Measurements from ENCODE around the gene CMSS1.

The CMSS1 gene

GRCh38 chr3:100002599-100003350 is 185.1 kb downstream of the CMSS1 start:
- no peak overlapping the region for H3K27ac Mint-ChIP-seq

GRCh38 chr3:100003609-100004503 is 186.2 kb downstream of the CMSS1 start:
- H3K9me3 Mint-ChIP-seq: no peaks in the 10 kb centered on the region
- H3K36me3 Mint-ChIP-seq: peaks cover 7% of the 10 kb centered on the region
- no peak overlapping the region for H3K4me3 Mint-ChIP-seq
- H3K27ac Mint-ChIP-seq: no peak overlapping the region
- no peaks in the 10 kb centered on the region for H3K27me3 Mint-ChIP-seq
- H3K4me1 Mint-ChIP-seq: peaks cover 8% of the 10 kb centered on the region

More at GRCh38 chr3:100002599-100003350, 185.1 kb downstream of the CMSS1 start:
- H3K9me3 Mint-ChIP-seq: no peaks in the 10 kb centered on the region
- no peak overlapping the region for H3K4me3 Mint-ChIP-seq
- peaks cover 10% of the 10 kb centered on the region for H3K4me1 Mint-ChIP-seq
- peaks cover 12% of the 10 kb centered on the region for H3K36me3 Mint-ChIP-seq
- no peaks in the 10 kb centered on the region for H3K27me3 Mint-ChIP-seq

GRCh38 chr3:100004931-100005330 is 187.3 kb downstream of the CMSS1 start:
- Mint-ChIP-seq H3K9me3 (no peaks in the 10 kb centered on the region), H3K27me3 (no peaks in the 10 kb centered on the region), H3K36me3 (peaks cover 5% of the 10 kb centered on the region), H3K4me3 (no peak overlapping the region), H3K27ac (no peak overlapping the region), H3K4me1 (peaks cover 11% of the 10 kb centered on the region)

DNA sequence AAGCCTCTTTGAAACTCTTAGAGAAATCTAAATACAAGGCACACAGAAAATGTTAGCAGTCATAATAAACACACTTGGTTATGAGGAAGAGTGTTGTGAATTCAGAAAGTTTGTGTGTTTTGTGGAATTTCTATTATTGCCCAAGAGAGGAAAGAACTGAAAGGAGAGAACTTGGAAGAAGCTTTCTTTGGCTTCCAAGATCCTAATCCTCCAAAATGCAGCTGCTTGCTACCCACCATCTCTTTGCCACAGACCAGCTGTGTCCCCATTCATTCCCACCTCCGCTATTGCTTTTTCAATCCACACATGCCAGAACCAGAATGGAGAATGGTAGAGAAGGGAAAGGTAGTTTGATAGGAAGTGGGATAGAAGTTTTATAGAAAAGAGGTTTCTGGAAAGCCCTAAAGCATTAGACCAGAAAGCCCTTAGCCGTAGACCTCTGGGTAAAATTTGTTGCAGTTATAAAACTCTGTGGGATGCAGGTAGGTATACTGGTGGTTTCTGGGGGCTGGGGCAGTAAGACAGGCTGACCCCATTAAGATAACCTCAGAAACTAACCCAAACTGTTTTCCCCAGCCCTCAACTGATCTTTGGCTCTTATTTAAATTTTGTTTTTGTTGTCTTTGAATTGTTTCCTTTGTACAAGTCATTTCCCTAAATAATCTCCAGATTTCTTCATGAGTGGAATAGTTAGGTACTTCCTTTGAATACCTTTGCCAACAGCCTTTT is 188.2 kb downstream of the CMSS1 start:
- Mint-ChIP-seq H3K27me3 (no peaks in the 10 kb centered on the region), H3K9me3 (no peaks in the 10 kb centered on the region), H3K4me3 (no peak overlapping the region), H3K4me1 (peaks cover 11% of the 10 kb centered on the region), H3K36me3 (peaks cover 4% of the 10 kb centered on the region), H3K27ac (no peak overlapping the region)

GRCh38 chr3:100006570-100007271 is 189.1 kb downstream of the CMSS1 start:
- Mint-ChIP-seq H3K4me1 (peaks cover 11% of the 10 kb centered on the region), H3K27ac (no peak overlapping the region), H3K27me3 (no peaks in the 10 kb centered on the region), H3K9me3 (no peaks in the 10 kb centered on the region), H3K4me3 (no peak overlapping the region), H3K36me3 (peaks cover 11% of the 10 kb centered on the region)

- Mint-ChIP-seq H3K27me3 (no peaks in the 10 kb centered on the region), H3K36me3 (peaks cover 8% of the 10 kb centered on the region), H3K4me1 (peaks cover 5% of the 10 kb centered on the region), H3K4me3 (no peak overlapping the region), H3K27ac (peak overlapping the region; percentile 31), H3K9me3 (no peaks in the 10 kb centered on the region)
Measured at GRCh38 chr3:100007313-100007712, 189.7 kb downstream of the CMSS1 start.

DNA sequence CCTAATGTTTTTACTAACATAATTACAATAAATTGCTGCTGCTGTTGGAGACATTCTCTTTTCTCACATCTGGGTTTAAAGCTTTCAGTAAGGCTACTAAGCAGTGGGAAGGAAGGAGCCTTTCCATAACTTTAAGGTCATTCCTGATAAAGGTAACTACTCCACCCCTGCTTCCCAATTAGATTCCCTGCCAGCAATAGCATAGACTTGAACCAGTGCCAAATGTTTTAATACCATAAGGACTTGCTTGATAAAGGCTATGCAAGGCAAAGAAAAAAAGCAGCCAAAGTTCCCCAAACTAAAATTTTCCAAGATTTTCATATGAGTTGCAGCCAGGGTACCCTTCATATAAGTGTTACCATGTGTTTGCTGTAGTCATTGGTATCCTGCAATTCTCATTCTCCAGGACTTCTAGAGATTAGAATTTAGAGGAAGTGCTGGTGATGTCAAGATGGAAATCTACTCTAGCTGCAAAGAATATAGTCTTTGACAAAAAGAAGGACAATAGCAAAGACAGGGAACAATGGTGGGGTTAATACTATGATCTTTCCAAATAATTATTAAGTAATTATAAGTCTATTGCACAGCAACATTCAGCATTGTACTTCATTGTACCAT is 190.5 kb downstream of the CMSS1 start:
- Mint-ChIP-seq H3K4me3 (no peak overlapping the region), H3K4me1 (peaks cover 5% of the 10 kb centered on the region), H3K27ac (no peak overlapping the region), H3K9me3 (no peaks in the 10 kb centered on the region), H3K36me3 (peaks cover 8% of the 10 kb centered on the region), H3K27me3 (no peaks in the 10 kb centered on the region)

DNA sequence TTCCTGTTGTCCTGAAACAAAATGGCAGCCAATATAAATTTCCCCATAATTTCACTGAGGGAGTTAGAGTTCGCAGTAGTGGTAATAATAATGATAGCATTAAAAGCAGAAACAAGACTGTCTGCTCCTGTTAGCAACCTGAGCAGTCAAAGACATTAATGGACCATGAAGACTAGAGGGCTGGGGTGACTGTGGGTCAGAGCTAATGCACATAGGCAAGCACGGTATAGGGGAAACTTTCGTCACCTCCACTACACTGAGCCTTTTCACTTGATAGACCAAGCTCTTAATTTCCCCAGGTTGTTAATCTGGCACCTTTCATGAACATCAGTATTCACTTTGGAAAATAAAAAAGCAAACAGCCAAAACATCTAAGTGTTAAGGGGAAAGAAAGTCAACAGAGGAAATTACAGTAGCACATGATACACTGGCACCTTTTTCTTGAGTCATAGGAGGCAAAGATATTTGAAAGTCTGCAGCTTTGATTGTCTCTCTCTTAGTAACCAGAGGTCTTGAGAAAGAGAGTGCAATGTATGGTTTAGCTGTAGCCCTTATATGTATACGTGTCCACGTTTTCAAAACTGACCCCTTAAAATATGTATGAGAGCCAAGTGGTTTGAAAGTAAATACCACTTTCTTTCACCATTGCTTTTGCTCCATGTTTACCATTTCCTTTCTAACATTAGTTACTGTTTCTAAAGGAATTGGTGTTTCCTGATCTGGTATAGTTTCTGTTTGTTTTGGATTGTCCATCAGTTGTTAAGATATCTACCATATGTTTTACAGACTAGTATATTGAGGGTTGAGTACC is 191.8 kb downstream of the CMSS1 start:
- no peaks in the 10 kb centered on the region for H3K9me3 Mint-ChIP-seq
- H3K4me3 Mint-ChIP-seq: no peak overlapping the region
- no peaks in the 10 kb centered on the region for H3K27me3 Mint-ChIP-seq
- H3K27ac Mint-ChIP-seq: no peak overlapping the region
- peaks cover 10% of the 10 kb centered on the region for H3K36me3 Mint-ChIP-seq
- peaks cover 5% of the 10 kb centered on the region for H3K4me1 Mint-ChIP-seq

GRCh38 chr3:100010087-100010417 is 192.4 kb downstream of the CMSS1 start:
- Mint-ChIP-seq H3K4me3 (no peak overlapping the region), H3K27ac (no peak overlapping the region), H3K27me3 (no peaks in the 10 kb centered on the region), H3K4me1 (peaks cover 5% of the 10 kb centered on the region), H3K36me3 (peaks cover 13% of the 10 kb centered on the region), H3K9me3 (peaks cover 3% of the 10 kb centered on the region)

DNA sequence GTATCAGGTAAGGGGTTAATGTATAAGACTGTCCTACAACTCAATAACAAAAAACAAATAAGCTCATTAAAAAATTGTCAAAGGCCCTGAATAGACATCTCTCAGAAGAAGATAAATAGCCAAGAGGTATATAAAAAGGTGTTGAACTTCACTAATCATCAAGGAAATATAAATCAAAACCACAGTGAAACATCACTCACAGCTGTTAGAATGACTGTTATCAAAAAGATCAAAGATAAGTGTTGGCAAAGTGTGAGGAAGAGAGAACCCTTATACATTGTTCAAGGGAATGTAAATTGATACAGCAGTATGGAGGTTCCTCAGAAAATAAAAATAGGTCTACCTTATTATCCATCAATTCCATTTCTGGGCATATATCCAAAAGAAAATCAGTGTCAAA is 201.1 kb downstream of the CMSS1 start:
- H3K27ac Mint-ChIP-seq: no peak overlapping the region
- H3K4me3 Mint-ChIP-seq: no peak overlapping the region
- H3K27me3 Mint-ChIP-seq: no peaks in the 10 kb centered on the region
- H3K4me1 Mint-ChIP-seq: peaks cover 4% of the 10 kb centered on the region
- H3K36me3 Mint-ChIP-seq: peaks cover 14% of the 10 kb centered on the region
- H3K9me3 Mint-ChIP-seq: peaks cover 6% of the 10 kb centered on the region

DNA sequence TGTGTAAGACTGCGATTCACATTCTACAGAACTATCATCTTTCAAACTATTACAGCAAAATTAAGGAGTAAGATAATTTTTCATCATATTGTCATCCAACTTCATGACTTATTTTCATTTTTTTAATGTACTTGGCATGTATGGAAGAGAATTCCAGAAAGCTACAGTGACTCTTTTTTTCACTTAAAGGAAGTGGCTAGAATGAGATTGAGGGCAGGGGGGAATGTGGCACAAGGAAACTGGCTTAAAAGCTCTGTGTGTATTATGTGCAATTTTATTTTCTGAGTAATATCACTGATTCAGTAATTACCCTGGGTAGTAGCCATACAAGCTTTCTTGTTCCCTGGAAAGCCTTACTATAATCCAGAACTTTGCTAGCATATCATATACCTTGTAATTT is 202.1 kb downstream of the CMSS1 start:
- H3K4me3 Mint-ChIP-seq: no peak overlapping the region
- peaks cover 4% of the 10 kb centered on the region for H3K4me1 Mint-ChIP-seq
- no peak overlapping the region for H3K27ac Mint-ChIP-seq
- H3K9me3 Mint-ChIP-seq: peaks cover 6% of the 10 kb centered on the region
- H3K36me3 Mint-ChIP-seq: peaks cover 14% of the 10 kb centered on the region
- H3K27me3 Mint-ChIP-seq: no peaks in the 10 kb centered on the region

DNA sequence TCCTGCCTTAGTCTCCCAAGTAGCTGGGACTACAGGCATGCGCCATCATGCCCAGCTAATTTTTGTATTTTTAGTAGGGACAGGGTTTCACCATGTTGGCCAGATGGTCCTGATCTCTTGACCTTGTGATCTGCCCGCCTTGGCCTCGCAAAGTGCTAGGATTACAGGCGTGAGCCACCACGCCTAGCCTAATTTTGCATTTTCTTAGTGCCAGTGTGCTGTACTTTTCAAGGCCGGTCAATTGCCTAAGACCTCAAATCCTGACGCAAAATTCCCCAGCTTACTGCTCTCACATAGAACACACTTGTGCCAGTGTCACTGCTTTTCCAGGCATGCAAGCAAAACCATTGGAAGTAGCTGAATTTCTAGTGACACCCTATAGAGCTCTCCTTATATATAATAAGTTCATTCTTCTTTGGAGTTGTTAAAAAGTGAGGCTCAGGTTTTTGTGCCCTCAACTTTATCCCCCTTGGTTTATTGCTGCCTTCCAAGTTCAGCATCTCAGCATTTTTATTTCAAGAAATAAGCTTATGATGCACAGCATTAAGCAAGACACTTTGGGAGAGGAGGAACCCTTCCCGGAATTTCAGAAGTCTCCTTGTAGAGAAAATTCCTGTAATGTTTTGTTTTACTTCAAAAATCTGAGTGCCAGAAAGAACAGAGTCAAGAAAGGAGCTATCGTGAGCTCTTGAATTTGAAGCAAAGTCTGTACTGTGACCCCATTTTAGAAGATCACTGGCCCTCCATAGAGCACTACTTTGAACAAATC is 203.4 kb downstream of the CMSS1 start:
- Mint-ChIP-seq H3K4me1 (peaks cover 4% of the 10 kb centered on the region), H3K27me3 (no peaks in the 10 kb centered on the region), H3K4me3 (no peak overlapping the region), H3K27ac (no peak overlapping the region), H3K9me3 (no peaks in the 10 kb centered on the region), H3K36me3 (peaks cover 9% of the 10 kb centered on the region)

DNA sequence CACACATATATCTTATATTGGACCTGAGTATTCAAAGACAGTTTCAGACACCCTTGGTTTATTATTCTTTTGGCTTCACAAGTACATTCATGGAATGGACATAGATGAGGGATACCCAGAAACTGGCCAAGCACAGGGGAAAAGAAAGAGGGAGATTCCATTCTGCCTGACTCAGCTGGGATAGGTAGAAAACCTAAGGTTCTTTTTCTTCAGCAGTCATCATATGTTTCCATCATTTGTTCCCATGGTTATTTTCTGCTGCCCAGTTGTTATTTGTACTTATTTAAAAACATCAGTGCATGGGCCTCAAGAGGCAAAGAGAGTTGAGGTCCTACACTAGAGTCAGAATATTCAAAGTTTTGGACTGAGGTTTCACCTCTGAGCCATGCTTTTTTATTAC is 204.8 kb downstream of the CMSS1 start:
- H3K4me3 Mint-ChIP-seq: no peak overlapping the region
- H3K9me3 Mint-ChIP-seq: no peaks in the 10 kb centered on the region
- H3K36me3 Mint-ChIP-seq: peaks cover 5% of the 10 kb centered on the region
- peaks cover 4% of the 10 kb centered on the region for H3K4me1 Mint-ChIP-seq
- no peaks in the 10 kb centered on the region for H3K27me3 Mint-ChIP-seq
- no peak overlapping the region for H3K27ac Mint-ChIP-seq

- Mint-ChIP-seq H3K4me1 (peaks cover 4% of the 10 kb centered on the region), H3K27ac (no peak overlapping the region), H3K4me3 (no peak overlapping the region), H3K27me3 (no peaks in the 10 kb centered on the region), H3K36me3 (peaks cover 5% of the 10 kb centered on the region), H3K9me3 (no peaks in the 10 kb centered on the region)
Measured at GRCh38 chr3:100023150-100023549, 205.5 kb downstream of the CMSS1 start.

Data from activated naive CD4-positive, alpha-beta T cell treated with anti-CD3 and anti-CD28 coated beads, Interleukin-2, amount 50 U/mL, for 24 hours (primary cell).